ENCODE measurements around the gene ETV1.

The ETV1 gene

DNA sequence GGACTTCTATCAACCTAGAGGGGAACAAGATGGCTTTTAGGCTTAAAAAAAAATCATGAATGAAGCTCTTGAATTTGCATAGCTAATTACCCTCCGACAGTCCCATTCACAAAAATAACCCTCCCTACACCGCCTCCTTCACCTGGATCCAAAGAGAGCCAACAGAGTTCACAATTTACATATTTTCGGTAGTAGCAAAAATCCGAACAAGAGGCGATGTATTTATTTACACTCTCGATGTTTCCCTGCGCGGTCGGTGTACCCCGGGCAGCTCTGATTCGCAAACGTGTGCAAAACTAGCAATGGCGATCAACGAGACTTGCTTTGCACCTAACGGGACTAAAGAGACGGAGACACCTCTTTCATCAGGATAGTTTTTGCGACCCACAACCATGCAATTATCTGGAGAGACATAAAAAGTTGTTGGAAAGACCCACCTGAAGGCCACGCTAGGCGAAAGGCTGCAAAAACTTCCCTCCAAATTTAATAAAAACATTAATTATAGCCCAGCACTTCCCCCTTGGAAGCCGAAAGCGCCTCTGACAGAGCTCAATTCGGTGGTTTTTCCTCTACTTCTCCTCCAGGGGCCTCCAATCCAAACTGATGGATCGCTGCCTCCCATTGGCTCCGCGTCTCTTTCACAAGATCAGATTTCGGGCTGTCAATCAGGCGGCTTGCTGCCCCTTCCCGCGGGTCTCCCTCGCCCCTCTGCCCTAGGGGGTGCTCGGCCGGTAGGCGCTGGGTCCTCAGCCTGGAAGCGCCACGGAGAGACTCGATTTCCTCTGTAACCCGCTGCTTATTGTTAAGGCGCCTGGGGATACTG is at the start of gene ETV1:
Gene ETV1, minus strand, starts transcription at position 541 of the 823 bp plus-strand sequence. CDS start 614 bp downstream, outside the sequence.
- peak; percentile 65 for DNase-seq (ENCODE audit: low spot score)

DNA sequence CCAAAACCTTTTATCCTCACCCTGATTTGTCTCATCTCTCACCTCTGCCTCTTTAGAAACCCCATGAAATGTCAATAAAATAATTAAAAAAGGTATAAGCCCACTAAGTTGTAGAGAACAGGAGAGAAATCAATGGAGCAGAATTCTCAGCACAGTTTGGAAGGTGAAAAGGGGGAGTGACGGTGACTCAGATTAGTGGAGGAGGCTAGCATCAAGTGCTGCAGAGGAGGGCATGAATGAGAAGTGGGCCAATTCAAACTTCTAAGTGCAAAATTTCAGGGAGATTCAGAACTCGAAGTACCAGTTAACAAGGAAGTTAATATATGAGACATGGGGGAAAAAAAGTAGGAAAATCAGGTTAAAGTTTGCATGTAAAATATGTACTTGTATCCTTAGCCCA is 34.9 kb upstream of the ETV1 start:
- no peak for DNase-seq (ENCODE audit: low spot score)

DNA sequence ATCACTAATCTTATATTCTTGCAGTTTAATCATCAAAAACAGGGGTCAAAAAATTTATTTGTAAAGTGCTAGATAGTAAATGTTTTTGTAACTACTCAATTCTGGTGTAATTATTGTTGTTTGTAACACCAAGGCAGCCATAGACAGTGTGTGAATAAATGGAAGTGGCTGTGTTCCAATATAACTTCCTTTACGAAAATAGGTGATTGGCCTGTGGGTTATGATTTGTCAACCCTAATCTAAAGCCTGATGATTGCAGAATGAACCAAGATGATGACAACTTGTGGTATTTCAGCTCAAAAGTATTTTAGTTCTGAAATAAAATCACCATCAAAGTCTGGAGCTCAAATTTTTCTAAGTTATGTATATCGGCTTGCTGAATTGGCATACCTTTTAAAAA is 34.4 kb upstream of the ETV1 start:
- DNase-seq (ENCODE audit: low spot score), result no peak

DNA sequence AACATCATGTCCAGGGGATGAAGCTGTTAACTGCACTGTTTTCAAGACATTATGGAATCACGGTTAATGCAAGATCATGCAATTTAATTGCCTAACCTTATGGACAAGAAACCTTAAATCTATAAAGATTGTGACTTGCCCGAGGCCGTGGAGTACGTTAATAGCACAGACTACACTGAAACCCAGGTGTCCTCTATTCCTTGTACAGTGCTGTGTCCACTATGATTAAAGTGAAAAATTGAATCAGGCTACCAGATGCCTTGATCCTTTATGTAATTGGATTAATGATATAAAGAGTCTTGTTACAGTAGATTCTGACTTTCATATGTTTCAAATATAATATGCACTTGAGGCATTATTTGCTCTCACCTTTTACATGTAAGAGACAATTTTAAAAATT is 33.9 kb upstream of the ETV1 start:
- no peak for DNase-seq (ENCODE audit: low spot score)

DNA sequence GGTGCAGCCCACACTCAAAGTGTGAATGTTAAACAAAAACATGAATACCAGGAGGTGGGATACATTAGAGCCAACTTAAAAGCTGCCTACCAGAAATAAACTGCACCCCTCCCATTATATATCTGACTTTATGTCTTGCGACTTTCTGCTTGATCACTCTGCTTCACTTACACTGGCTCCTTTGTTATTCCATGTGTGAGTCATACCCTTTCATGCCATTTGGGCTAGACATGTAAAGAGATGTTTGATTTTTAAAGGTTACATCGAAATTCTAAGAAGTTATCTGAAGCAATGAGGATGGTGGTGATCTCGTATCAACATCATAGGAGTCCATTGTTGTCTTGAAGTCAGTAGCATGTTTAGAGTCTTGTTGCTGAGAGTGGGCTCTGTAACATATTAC is 31.6 kb upstream of the ETV1 start:
- DNase-seq (ENCODE audit: low spot score), result no peak

DNA sequence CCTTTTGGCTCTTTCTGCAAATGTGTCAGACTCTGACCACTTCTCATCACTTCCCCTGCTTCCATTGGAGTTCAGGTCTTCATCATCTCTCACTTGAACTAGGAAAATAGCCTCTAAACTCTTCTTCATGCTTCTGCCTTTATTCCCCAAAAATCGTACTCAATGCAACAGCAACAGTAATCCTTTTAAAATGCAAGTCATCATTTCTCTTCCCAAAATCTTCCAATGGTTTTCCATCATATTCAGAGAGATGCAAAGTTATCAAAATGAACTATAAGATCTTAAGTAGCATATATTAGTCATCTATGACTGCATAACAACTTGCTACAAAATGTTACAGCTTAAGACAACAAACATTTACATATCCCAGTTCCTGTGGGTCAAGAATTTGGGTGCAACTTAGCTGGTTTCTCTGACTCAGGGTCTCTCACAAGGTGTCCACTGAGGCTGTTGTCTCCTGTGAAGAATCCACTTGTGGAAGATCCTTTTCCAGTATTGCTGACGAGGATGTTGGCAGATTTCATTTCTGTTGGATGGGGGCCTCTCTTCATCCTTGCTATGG is 31.0 kb upstream of the ETV1 start:
- DNase-seq (ENCODE audit: low spot score), result no peak

DNA sequence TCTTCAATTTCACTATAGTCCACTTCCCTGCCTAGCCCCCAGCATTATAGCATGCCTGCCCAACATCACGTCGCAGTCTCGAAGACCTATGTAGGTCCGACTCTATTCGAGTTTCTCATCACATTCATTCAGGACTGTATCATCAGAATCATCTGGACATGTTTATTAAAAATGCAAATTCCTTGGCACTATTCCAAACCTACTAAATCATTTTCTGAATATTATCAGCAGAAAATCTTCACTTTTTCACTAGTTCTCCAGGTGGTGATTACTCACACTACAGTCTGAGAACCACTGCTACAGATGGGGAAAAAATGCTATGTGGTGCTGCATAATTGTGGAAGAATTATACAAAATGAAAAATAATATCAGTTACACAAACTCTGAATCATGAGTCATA is 29.3 kb upstream of the ETV1 start:
- DNase-seq (ENCODE audit: low spot score), result no peak

DNA sequence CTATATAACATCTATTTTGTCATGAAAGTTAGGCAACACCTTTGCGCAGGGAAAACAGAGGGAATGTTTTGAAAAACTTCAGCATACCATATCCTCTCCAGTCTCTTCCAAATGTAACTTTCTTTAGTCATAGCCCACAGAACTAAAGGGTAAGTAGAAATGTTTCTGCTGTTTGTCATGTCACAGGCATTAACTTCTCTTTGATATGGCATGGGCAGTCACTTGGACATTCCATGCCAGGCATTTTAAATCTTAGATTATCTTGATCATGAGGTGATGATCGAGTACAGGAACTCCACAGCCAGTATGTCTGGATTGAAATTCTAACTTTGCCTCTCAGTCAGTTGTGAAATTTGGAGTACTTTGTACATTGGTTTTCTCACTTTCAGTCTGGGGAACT is 27.5 kb upstream of the ETV1 start:
- no peak for DNase-seq (ENCODE audit: low spot score)

DNA sequence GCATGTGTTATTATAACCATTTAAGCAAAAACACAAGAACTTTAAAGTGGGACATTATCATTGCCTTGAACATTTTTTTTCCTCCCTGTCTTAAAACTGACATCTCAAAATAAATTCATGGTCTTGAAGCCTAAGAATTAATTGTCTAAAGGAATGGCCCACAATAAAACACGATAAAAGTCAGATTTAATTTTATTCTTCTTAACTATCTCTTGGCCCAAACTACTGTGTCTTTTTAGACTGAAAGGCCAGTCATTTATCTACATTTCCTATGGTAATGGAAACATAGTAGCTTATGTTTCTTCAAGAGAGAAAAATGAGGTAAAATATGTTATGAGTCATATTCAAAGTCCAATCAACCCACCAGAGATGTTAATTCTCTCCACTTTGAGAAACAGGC is 24.4 kb upstream of the ETV1 start:
- DNase-seq (ENCODE audit: low spot score), result no peak

DNA sequence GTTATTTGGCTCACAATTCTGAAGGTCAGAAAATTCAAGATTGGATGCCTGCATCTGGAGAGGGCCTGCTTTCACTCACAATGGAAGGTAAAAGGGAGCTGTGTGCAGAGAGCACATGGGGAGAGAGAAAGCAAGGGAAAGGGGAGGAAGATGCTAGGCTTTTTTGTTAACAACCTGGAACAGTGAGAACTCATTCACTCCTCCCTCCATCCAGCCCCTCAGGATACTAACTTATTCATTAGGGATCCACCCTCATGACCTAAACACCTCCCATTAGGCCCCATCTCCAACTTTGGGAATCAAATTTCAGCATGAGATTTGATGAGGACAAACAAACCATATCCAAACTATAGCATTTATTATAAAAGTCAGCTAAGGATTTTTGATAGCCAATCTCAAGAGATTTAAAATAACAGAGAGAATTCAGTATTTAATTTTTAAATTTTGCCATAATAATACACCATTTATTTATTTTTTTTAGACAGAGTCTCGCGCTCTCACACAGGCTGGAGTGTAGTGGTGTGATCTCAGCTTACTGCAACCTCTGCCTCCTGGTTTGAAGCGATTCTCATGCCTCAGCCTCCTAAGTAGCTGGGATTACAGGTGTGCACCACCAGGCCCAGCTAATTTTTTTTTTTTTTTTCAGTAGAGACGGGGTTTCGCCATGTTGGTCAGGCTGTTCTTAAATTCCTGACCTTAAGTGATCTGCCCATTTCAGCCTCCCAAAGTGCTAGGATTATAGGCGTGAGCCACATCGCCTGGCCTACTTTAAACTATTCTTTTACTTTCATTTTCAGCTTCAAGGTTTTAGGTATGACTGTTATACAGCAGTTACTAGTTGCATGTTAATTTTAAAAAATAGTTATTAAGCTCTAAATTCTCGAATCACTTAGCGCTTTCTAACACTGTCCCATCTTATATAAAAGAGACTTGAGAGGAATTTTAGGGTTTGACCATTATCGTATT is 20.3 kb upstream of the ETV1 start:
- no peak for DNase-seq (ENCODE audit: low spot score)

DNA sequence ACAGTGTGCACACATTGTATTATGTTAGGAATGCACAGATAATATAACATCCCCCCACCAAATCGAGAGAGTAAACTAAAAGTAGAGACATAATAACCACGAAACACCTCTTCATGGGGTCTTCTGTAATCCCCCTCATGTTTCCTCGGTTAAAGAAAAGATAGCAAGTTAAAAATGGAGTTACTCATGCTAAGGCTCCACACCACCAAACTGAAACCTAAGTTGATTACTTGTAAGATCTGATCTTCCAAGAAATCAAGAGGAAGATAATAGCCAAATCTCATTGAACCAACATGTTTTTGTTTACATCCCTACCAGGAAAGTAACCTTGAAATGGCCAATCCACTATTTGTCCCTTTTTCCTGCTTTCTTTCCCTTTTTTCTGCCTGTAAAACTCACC is 11.7 kb upstream of the ETV1 start:
- no peak for DNase-seq (ENCODE audit: low spot score)

DNA sequence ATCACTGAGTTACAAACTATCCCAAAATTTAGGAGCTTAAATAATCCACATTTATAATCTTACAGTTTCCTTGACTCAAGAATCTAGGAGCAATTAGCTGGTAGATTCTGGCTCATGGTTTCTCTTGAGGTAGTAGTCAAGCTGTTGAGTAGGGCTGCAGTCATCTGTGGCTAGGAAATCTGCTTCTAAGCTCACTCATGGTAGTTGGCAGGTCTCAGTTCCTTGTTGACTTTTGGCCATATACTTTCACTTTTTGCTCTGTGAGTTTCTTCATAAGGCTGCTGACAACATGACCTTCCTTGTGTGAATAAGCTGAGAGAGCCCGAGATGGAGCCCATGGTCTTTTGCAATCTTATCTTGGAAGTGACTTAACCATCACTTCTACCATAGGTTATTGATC is 10.8 kb upstream of the ETV1 start:
- no peak for DNase-seq (ENCODE audit: low spot score)

DNA sequence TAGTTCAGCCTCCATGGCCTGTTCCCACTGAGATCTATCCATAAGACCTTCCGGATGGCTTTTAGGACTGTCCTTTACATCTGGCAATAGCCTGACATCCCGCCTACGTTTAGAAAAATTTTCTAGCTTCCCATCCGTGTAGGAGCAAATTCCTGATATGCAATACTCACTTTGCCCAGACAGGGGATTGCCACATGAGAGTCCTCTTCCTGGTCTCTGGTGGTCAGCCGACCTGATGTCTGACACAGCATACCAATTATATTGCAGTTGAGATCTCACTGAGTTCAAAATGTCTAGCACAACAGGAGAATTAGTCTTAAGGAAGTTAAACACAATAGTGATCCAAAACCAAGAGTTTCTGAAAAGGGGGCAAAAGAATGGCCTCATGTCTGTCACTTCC is 9.4 kb upstream of the ETV1 start:
- DNase-seq (ENCODE audit: low spot score), result no peak

DNA sequence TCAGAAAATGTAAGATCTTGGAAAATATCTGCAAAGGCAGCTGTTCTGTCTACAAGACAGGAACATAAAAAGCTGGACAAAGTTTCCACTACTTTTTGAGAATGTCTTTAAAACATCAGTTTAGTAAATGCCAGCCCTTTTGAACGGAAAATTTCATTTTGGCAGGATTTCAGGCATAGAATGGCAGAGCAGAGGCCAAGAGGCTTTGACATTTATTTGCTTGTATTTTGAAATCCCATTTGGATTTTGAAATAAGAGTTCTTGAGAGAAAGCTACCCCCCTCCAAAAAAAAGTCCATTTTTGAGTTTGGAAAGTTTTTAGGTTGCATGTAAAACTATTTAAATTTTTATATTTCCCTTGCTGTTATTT is 3.1 kb upstream of the ETV1 start:
- DNase-seq (ENCODE audit: low spot score), result no peak

DNA sequence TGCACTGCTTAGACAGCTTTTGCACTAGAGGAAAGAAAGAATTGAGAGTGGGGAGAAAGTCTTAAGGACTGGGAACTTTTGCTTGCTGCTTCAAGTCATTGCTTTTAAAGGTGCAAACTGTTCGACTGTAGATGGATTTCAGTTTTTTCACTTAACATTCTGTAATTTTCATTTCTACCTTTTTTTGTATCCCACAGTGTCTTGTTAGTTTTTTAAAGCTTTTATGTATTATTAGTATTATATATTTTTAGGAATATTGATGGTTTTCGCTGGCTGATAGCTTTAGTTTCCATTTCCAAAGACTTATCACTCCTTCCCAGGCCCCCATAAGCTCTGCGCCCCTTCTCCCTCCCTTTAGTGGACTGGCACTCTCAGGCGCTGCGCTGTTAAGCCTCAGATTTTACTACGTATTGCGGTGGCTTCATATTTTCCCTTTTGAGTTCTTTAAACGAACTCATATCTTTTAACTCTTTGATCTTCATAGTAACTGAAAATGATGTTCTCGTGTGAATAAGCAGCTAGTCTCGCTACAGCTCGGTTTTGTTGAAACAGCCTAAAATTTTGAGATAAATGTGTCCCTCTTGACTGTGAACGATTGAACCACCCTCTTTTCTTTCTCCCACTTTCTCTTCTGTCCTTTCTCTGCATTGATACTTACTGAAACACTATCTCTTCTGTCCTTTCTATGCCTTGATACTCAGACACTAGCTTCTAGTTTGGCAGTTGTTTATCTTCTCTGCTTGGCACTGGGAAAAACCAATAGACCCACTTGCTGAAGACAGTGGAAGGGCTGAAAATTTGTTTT is 2.5 kb upstream of the ETV1 start:
- DNase-seq (ENCODE audit: low spot score), result no peak

DNA sequence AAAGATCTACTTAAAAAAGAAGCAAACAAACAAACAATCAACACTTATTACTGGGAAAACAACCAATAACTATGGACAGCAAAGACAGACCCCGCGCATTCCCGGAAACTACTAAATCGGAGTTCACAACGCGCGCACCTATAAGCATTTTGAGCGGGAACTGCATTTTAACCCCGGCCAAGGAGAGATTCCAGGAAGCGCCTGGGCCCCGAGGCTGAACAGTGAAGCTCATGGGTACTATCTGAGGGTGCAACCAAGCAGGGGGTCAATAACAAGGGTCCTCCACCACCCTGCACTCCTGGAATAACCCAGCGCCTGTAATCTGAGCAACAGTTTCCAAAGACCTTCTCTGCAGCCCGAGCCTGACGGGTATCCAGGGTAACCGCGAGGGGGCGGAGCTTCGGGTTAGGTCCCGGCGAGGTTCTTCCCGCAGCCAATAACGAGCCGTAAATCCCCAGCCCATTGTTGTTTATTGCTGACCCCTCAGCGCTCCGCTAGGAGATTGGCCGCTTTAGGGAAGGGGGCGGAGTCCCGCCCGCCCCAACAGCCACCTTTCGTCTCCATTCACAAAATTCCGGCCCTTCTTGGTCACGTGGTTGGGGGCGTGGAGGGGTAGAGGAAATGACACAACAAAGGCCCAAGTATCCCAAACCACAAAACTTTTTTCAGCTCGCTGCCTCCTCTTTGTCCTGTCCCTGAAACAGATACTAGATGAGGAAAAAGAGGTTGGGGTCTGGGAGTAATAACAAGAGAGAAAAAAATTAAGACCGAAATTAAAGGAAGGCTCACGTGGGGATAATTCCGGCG is 1.7 kb upstream of the ETV1 start:
- peak; percentile 81 for DNase-seq (ENCODE audit: low spot score)

DNA sequence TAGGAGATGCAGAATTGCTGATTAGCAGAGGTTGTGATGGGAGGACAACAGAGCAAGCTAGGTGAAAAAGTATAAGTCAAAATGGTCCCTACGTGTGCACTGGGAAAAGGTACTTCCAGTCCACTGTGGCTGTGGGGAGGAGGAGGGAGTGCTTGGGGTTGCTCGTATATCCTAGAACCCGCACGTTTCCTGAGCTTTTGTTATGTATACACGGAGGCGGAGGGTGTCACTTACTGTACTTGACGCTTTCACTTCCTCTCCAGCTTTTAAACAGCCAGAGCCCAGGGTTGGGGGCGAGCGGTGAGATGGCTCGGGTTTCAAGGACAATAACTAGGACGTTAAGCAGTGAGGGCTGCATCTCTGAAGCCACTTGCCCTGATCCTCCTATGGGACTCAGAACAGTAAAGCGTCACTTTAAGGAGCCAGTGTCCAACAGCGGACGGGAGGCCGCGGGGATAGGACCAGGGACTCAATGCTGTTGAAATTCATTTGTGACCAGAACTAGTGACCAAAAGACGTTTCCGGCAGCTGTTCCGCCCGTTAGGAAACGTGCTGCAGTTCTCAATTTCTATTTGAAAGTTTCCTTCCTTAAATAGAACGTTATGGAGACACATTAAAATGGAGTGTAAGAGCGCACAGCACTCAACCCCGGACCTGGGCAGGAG is 985 bp upstream of the ETV1 start:
- no peak for DNase-seq (ENCODE audit: low spot score)

DNA sequence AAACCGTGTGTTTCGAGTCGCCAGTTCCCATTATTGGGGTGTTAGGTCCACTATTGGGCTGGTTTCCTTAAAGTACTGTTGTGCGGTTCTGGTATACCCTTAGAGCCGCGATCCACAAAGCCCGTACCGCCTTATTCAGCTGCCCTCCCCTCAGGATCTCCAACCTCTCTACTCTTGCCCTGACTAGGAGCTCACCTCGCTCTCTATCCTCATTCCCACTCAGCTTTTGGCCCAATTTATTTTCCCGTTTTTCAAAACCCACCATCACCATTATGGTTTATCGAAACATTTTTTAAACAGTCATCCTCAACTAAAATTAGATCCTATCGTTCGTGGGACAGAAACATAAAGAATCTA is 461 bp upstream of the ETV1 start:
- no peak for DNase-seq (ENCODE audit: low spot score)

DNA sequence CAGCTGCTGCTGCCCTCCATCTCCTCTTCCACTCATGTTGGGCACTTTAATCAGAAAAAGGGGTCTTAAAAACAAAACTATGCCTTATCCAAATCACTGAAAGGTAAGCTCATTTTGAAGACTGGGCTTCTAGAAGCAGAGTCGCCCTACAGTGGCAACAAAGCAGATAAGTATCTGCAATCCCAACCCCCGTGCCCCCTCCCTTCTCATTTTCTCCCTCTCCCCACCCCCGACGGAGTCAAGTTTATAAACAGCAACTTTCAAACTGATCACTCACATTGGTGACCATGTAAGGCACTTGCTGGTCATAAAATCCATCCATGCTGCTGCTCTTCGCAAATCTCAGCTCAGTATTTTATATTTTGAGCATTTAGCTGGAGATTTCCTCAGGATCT is 738 bp downstream of the ETV1 start:
- no peak for DNase-seq (ENCODE audit: low spot score)

DNA sequence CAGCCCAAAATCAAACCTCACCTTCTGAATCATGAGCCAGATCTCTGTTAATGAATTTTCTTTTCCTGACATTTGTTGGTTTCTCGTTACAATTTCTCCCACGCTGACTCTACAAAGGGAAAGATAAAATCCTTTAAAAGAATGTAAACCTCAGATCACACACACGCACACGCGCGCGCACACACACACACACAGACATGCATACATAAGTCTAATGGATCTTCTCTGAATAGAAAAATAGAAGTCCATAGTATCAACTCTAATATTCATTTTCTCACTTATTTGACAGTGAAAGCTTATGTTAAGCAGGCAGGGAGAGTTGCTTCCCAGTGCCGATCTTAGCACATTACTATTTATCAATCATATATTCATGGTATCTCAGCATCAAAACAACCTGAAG is 1.4 kb downstream of the ETV1 start:
- no peak for DNase-seq (ENCODE audit: low spot score)

DNA sequence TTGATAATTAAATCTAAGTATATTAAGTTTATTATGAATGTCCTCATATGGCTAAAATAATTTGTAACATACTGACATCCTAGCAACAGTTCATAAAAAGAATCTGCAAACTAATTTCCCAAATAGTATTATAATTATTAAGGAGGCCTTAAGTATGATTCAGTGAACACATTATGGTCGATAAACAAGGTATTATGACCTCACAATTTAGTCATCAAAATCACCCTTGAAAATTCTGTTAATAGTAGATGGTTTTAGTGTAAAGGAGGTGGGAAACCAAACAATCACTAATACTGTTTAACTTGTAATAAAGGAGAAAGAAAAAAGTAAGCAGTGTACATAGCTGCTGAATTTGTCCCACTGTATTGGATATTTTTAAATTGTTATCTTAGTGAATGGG is 2.1 kb downstream of the ETV1 start:
- no peak for DNase-seq (ENCODE audit: low spot score)

All from D341Med (cell line).